ENCODE data around the gene PBX2.

PBX2 gene

DNA sequence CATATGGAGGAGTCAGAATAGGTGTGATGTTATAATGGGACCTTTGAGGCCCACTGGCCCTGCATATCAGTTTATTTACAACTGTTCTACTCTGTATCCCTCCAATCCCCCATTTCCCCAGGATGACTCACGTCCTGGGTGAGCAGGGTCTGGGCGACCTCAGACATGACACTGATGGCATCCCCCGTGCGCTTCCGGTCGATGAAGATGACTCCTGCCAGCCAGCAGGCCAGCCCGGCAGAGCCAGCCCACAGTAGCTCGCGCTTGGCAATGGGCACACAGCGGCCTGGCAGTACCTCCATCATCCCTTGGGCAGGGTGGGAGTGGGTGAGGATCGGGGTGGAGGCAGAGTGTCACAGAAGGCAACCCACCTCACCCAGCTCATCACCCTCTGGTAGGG lies 19.7 kb downstream of the PBX2 start:
- no peak for DNase-seq (ENCODE audit: low spot score)

DNA sequence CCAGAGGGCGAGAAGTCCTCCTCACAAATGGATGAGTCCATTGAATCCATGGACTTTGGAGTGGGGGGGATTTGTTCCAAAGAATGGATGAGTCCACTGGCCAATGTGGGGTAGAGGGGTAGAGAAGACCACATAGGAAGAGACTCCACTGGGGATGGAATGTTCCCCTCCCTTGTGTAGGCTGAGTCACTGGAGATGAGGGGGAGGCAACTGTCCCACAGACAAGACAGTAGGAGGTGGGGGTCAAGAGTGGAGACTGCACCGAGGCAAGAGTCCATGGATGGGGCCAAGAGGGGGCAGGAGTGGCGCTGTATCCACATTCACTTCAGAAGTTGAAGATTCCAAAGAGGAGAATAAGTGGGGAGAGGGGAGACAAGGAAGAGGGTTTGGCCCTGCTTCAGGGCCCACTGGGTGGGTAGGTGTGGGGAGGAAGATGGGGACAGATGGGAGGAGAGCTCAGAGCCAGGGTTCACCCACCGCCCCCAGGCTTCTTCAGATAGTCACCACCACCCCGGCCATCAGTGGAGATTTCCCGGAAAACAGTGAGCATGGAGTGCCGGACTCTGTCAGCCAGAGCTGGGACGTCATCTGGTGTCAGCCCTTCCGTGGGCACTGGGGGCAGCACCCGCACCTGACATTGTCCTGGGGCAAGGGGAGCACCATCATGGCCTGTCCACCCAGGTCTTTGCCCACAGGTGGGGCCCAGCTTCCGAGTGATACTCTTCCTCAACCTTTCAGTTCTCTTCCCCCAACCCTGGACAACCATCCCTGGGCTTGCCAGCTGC lies 21.0 kb downstream of the PBX2 start:
- DNase-seq (ENCODE audit: low spot score) = peak; percentile 38

DNA sequence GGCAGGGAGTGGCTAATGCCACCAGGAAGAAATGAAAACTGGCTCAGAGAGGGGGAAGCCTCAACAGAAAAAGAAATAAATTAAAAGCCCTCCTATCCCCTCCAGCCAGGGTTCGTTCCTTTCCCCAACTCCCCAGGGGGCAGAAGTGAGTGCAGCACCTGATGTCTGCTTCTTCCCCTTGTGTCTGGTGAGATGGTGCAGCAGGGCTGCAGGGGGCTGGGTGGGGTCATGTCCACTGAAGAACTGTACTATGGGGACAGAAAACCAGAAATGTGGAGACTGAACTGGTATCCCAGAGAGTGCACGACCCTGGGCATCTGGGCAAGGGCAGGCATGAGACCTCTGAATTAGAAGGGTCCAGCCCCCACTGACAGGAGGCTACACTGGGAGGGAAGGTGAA lies 21.7 kb downstream of the PBX2 start:
- no peak for DNase-seq (ENCODE audit: low spot score)

DNA sequence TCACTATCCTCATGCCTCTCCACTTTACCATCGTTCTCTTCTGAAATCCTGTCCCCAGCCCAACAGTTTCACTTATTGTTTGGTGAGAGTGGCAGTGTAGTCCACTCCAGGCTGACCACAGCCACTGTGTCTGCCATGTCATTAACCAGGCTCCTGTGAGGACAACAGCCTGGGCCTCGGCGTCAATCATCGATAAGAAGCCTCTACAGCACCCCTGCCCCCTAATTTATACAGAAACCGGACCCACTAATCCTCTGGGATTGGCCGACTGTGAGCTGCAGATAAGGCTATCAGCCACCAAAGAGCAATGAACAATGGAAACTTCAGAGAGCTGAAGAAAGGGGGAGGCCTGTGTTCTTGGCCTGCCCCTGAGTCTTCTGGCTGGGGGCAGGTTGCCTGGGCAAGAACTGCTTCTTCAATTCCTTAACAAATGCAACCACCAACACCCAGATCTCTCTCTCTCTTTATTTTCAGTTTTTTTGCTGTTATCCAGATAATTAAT lies 22.2 kb downstream of the PBX2 start:
- DNase-seq (ENCODE audit: low spot score) = peak; percentile 57

DNA sequence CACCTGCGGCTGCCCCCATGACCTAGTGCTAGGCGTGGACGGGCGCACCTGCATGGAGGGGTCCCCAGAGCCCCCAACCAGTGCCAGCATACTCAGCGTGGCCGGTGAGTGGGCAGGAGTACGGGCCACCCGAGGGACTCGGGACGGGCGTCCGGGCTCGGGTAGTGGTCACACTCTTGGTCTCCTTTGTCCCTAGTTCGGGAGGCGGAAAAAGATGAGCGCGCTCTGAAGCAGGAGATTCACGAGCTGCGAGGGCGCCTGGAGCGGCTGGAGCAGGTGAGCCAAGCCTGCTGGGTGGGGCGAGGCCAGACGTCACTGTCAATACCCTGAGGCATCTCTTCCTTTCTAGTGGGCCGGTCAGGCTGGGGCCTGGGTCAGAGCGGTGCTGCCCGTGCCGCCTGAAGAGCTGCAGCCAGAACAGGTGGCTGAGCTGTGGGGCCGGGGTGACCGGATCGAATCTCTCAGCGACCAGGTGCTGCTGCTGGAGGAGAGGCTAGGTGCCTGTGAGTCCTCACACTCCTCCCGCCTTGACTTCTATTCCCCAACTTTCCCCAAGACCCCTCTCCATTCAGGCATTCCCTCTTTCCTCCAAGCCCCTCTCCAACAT lies 22.7 kb downstream of the PBX2 start:
- DNase-seq (ENCODE audit: low spot score) = no peak

DNA sequence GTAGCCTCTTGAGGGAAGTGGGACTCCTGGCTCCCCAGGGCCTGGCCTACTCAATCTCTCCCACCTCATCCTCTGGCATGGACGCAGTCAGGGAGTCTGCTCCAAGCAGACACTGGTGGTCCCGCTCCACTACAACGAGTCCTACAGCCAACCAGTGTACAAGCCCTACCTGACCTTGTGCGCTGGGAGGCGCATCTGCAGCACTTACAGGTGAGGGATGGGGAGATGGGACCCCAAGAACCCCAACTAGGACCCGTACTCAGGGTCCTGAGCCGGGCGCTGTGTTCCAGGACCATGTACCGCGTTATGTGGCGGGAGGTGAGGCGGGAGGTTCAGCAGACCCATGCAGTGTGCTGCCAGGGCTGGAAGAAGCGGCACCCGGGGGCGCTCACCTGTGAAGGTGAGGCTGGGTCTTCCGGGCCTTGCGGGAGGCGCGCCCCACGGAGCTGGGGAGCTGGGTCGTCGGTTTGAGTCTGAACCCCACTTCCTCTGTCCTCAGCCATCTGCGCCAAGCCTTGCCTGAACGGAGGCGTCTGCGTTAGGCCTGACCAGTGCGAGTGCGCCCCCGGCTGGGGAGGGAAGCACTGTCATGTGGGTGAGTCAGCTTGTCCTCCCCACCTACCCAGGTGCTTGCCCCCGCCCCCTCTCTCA lies 23.5 kb downstream of the PBX2 start:
- DNase-seq (ENCODE audit: low spot score) = no peak

DNA sequence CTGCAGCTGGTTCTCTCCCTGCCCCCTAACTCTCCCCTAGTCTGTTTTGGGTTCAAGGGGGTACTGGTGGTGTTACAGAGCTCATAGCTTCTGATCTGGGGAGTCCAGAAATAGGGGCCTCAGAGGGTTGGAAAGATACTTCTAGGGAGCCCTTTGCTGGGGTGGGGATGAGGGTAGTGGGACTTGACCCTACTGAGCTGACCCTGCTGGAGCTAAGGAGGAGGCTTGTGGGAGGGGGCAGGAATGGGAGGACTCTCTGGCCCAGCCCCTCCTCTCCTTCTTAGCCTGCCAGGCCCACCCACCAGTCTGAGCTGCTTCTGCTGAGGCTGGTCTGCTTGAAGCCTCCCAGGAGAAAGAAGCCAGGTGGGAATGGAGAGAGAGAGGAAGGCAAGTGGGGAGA lies 25.7 kb downstream of the PBX2 start, which contains the start of gene EGFL8:
TSS of gene EGFL8 (plus strand) at position 301 of the 400 bp plus-strand sequence. CDS start 1,571 bp downstream, outside the sequence.
- no peak for DNase-seq (ENCODE audit: low spot score)

DNA sequence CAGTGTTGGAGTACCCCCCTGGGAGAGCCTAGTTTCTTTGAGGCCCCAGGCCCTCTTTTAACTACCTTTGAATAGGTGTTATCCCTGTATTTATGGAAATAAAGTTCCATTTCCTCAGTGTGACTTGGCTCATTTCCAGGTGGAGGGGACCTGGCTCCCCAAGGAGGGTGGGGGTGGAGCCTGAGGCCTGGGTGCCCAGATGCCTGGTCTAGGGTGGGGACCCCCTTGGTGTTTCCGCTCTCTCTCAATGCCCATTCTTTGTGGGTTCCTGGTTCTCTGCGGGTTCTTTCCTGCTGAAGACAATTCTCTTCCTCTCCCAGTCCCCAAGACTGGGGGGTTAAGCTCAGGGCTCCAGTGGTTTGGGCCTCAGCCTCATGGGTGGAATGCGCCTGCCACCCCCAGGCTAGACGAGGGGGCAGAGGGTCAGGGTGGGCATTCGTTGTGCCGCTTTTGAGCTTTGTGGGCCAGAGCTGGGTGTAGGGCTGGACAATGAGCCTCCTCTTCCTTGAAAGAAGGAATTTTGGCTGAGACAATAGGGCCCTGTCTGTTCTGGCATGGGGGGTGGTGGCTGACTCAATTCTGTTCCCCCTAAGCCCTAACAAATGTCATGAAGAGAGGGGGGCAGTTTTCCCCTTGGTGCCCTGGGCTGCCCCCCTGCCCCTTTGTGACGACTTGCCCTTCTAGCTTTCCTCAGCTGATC lies 26.3 kb downstream of the PBX2 start:
- no peak for DNase-seq (ENCODE audit: low spot score)

DNA sequence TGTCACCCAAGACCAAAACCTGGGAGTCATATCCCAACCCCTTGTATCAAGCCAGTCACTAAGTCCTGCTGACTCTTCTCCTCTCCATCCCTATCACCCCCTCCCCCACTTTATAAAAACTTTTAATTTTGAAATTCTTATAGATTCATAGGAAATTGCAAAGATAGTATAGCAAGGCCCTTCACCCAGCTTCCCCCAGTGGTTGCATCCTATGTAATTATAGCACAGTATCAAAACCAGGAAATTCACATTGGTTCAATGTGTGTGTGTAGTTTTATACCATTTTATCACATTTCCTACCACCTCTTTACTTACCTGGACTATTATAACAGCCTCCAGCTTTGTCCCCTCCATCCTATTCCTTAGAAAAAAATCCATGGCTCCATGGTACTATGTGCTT lies 31.9 kb downstream of the PBX2 start:
- no peak for DNase-seq (ENCODE audit: low spot score)

DNA sequence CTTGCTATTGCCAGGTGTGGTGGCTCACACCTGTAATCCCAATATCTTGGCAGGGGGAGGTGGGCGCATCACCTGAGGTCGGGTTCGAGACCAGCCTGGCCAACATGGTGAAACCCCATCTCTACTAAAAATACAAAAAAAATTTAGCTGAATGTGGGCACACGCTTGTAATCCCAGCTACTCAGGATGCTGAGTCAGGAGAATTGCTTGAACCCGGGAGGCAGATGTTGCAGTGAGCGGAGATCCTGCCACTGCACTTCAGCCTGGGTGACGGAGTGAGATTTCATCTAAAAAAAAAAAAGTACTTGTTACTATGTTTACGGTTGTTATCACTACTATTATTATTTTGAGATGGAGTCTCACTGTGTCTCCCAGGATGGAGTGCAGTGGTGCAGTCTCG lies 33.1 kb downstream of the PBX2 start:
- no peak for DNase-seq (ENCODE audit: low spot score)

DNA sequence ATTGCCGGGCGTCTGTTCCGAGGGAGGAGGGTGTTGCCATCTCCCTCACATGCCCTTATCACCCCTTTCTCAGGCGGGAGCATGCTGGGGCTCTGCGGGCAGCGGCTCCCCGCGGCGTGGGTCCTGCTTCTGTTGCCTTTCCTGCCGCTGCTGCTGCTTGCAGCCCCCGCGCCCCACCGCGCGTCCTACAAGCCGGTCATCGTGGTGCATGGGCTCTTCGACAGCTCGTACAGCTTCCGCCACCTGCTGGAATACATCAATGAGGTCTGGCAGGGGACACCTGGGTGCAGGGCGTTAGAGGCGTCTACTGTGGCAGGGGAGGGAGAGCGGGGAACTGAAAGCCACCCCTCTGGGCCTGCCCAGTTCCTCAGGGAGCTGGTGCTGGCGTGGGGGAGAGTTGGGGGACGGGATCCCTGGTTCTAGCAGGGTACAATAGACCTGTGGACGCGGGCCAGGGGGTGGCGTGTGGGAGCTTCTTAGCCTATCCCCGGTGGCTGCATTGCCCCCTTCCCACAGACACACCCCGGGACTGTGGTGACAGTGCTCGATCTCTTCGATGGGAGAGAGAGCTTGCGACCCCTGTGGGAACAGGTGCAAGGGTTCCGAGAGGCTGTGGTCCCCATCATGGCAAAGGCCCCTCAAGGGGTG lies 35.4 kb downstream of the PBX2 start:
- peak; percentile 74 for DNase-seq (ENCODE audit: low spot score)

DNA sequence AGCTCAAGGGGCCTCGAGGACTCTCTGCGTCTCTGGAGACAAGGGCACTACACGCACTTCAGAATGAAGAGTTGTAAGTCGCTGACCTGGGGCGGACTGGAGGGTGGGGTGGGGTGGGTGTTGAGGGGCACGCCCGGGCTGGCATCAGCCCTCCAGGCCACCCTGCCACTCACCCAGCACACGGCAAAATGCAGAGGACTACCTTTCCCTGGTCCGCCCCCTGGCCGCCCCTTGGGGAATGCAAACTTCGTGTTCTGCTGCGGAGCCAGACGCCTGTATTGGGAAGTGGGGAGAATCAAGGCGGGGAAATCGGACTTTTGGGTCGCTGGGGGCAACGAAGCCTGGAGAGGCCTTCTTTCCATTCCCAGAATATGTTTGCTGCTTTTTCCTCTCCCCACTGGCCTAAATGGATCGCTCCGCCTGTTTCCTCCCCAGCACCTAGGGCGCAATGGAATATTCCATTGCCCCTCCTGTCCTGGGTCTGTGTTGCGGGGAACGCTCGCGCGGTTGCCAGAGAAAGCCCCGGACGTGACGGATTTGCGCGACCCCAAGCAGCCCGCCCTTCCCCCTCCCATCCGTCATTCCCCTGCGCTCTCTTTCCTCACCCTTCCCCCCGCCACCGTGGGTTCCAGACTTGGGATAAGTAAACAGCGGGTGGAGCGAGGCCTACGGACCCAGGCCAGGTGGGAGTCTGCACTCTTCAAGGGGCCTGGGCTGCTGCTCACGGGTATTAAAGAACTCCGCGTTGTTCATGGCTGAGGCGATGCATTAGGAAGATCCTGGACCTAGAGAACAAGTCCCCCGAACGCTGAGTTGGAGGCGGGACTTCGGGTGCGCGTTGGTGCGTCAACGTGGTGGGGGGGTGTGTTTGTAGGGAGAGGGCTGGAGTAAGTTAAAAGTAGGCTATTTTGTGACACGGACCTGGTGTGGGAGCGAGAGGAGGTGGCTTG lies 36.2 kb downstream of the PBX2 start, which contains the start of gene PPT2:
TSS of gene PPT2 (plus strand) at position 578 of the 950 bp plus-strand sequence. CDS start 454 bp downstream, outside the sequence.
- peak; percentile 89 for DNase-seq (ENCODE audit: low spot score)

DNA sequence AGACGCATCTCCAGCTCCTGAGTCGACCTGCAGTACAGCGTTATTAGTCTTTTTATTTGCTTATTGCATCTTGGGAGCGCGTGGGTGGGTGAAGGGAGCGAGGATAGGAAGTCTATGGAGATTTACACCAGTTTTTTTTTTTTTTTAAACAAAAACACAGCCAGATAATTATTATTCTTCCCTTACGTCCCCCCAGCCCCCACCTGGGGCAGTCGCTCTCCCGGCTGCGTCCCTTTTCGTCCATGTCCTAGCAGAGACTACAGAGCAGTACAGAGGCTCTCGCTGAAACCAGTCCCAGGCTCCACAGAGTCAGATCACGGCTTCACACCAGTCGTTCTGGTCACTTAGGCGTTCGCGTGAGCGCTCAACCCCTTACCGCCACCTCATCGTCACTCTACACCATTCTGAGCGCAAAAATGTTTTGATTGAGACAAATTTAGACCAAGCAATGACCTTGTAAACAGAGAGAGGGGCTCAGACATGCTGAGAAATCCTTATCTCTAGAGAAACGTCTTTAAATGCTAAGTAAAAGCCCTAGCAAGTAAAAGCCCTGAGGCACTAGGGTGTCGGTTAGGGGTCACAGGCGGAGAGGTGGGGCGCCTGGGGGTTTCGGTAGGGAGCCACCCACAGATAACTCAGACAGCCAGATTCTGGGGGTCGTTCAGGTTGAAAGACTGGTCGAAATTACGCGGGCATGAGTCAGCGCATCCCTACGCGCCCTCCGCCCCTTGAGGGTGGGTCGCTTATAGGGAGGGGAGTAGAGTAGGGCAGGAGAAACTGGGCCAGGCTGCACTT lies 37.0 kb downstream of the PBX2 start:
- DNase-seq (ENCODE audit: low spot score) = peak; percentile 70

DNA sequence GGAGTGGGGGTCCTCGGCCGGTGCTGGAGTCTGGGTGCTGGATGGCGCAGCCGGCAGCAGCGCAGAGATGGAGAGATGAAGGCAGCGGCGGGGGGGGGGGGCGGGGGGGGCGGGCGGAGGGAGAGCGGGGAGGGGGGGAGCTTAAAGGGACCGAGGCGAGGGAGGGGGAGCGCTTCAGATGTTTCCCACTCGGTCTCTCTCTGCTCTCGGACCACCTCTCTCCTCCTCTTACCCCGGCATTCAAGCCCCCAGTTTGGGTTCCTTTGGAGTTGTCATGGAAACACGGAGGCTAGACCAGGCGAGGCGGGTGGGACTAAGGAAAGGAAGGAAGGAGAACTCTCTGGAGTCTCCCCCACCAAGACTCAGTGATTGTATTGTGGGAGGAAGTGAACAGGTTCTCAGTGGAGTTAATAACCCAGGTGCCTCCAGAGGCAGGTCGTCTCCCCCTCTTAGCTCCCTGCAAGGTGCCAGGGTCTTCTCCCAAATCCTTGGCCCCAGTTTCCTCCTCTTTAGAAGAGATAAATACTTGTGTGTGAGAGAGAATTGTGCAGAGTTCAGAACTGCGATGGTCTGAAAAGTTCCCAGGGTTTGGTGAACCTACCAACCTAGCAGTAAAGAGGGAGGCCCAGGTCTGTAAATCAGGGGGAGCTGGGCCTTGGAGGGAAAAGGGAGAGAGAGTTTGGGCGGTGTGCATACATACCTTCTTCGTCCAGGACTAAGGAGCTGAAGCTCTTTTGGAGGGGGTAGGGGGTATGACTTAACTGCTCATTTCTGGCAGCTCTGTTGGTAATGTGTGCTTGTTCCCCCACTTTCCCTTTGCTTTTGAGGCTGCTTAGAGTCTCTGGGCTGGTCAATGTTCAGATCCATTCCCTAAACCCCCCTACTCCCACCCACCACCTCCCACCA lies 37.9 kb downstream of the PBX2 start, which contains the start of gene PRRT1:
TSS of gene PRRT1 (minus strand) at position 77 of the 906 bp plus-strand sequence. CDS start 112 bp downstream, outside the sequence.
- peak; percentile 57 for DNase-seq (ENCODE audit: low spot score)

DNA sequence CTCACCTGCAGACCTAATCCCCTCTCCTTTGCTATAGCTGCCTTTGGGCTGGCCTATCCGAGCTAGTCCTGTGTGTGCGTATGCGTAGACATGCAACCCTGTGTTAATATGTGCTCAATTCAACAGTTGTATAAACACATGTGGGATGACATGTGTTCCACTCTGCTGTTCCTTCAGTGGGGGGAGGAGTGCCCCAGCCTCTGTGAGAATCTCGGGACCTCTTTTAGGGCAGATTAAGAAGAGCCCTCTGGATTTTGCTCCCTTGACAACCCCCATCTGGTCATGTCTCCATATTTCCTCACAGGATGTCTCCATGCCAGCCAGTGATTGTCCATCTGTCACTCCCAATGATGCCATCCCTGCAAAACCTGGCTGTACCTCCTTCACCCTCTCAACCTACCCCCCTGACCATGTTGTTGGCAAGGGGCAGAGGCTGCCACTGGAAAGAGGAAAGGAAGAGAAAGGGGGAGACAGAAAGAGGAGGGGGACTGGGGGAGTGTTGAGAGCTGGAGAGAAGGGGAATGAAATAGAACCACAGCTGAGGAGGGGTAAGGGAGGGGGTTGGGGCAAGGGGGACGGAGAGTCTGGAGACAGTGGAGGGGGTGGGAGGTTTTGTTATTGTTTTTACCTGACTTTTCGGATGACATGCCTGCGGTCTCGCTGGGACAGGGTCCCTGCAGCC lies 38.7 kb downstream of the PBX2 start:
- DNase-seq (ENCODE audit: low spot score) = no peak

DNA sequence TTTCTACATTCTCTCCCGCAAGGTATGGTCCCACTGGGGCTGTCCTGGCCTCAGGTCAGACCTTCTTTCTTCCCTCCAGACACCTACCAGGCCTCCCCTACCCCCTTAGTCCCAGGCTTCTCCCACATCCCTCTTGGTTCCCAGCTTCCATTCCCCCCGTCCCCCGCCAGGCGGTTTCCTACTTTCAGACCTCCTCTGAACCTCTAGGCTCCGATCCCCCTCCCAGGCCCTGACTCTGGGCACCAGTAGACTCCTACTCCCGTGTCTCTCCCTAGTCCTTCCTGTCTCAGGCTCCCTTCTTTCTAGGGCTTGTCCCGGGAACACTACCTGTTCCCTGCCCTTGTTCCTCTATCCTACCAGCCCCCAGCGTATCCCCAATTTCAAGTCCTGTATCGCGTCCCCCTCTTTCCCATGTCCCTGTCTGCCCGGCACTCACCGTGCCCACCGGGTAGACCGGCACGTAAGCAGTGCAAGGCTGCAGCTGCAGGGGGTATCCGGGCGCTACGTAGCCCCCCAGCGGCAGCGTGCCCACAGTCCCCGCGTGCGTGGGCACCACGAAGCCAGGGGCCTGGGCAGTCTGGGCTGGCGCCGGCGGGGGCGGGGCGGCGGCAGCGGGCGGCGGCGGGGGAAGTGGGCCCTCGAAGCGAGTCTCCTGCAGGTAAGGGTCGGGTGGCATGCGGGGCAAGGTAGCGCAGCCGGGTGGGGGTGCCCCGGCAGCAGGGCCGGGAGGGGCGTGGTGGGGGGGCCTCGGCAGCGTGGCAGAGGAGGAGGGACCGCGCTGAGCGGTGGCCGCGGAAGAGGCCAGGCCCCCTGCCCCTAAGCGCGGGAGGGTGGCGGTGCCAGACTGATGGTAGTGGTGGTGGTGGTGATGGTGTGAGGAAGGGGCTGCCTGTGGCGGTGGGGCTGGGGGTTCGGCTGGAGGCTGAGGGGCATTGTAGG lies 39.8 kb downstream of the PBX2 start:
- peak; percentile 55 for DNase-seq (ENCODE audit: low spot score)
